ENCODE data around the gene SERPINB6. TPM values are rescaled to one million over a fixed set of nuclear protein-coding genes. Genes with fewer than 3 reads are reported as not detected.
"Not testable (repeated sequence)": the region's sequence is repeated elsewhere in the genome, so short reads cannot be mapped to it uniquely, and the experiment has no call there.

The SERPINB6 gene
- total RNA-seq, 1 experiment from 2014 or later: 60.9 TPM

- H3K4me1 Mint-ChIP-seq (ENCODE audit: low read depth, unreplicated experiment): peaks cover 11% of the 10 kb centered on the region
- BruUV-seq (replicated peaks): no TSS peak
- DNase-seq: no peak
- H3K36me3 Mint-ChIP-seq (ENCODE audit: insufficient read depth, unreplicated experiment): no peaks in the 10 kb centered on the region
- CTCF ChIA-PET: interaction anchor here (1.0 to 2.5 kb wide), 3 partner anchors 85 to 140 kb away, joined by 3 to 27 read pairs (median 9); no protein-coding TSS in a partner anchor
- H3K27me3 Mint-ChIP-seq (ENCODE audit: unreplicated experiment): no peaks in the 10 kb centered on the region
- H3K9me3 Mint-ChIP-seq (ENCODE audit: low read depth, unreplicated experiment): no peaks in the 10 kb centered on the region
- no peak overlapping the region for H3K4me3 Mint-ChIP-seq (ENCODE audit: low read depth, unreplicated experiment)
- no peak overlapping the region for H3K27ac Mint-ChIP-seq (ENCODE audit: unreplicated experiment)
- TF ChIP-seq CTCF (IDR thresholded peaks at IDR 0.05; ENCODE audit: unreplicated experiment): no peak
- intact Hi-C loops (cut with micrococcal nuclease; ENCODE audit: unreplicated experiment): loop anchor here (5.0 kb wide), 1 partner anchor 139 kb away; no protein-coding TSS in a partner anchor
Observed at GRCh38 chr6:2931055-2931454, 40.3 kb downstream of the SERPINB6 start.

GRCh38 chr6:2927931-2928330 lies 43.4 kb downstream of the SERPINB6 start:
- peaks cover 18% of the 10 kb centered on the region for H3K4me1 Mint-ChIP-seq (ENCODE audit: low read depth, unreplicated experiment)
- intact Hi-C loops (cut with micrococcal nuclease; ENCODE audit: unreplicated experiment); BruUV-seq (replicated peaks); DNase-seq; H3K36me3 Mint-ChIP-seq (ENCODE audit: insufficient read depth, unreplicated experiment); H3K4me3 Mint-ChIP-seq (ENCODE audit: low read depth, unreplicated experiment); H3K27ac Mint-ChIP-seq (ENCODE audit: unreplicated experiment); H3K9me3 Mint-ChIP-seq (ENCODE audit: low read depth, unreplicated experiment); H3K27me3 Mint-ChIP-seq (ENCODE audit: unreplicated experiment); CTCF ChIA-PET: not testable (repeated sequence)

GRCh38 chr6:2925842-2926747 lies 45.3 kb downstream of the SERPINB6 start:
- DNase-seq; H3K36me3 Mint-ChIP-seq (ENCODE audit: insufficient read depth, unreplicated experiment); H3K4me3 Mint-ChIP-seq (ENCODE audit: low read depth, unreplicated experiment); H3K9me3 Mint-ChIP-seq (ENCODE audit: low read depth, unreplicated experiment); intact Hi-C loops (cut with micrococcal nuclease; ENCODE audit: unreplicated experiment); CTCF ChIA-PET; H3K27me3 Mint-ChIP-seq (ENCODE audit: unreplicated experiment); H3K27ac Mint-ChIP-seq (ENCODE audit: unreplicated experiment); BruUV-seq (replicated peaks): not testable (repeated sequence)
- peaks cover 19% of the 10 kb centered on the region for H3K4me1 Mint-ChIP-seq (ENCODE audit: low read depth, unreplicated experiment)

GRCh38 chr6:2921520-2922115 lies 49.7 kb downstream of the SERPINB6 start:
- intact Hi-C loops (cut with micrococcal nuclease; ENCODE audit: unreplicated experiment): no loop called here
- no peaks in the 10 kb centered on the region for H3K36me3 Mint-ChIP-seq (ENCODE audit: insufficient read depth, unreplicated experiment)
- DNase-seq: no peak
- CTCF ChIA-PET: interaction anchor here (0.6 to 0.7 kb wide), 2 partner anchors 74 to 130 kb away, joined by 4 to 8 read pairs; no protein-coding TSS in a partner anchor
- no peak for TF ChIP-seq CTCF (IDR thresholded peaks at IDR 0.05; ENCODE audit: unreplicated experiment)
- no peak overlapping the region for H3K27ac Mint-ChIP-seq (ENCODE audit: unreplicated experiment)
- H3K27me3 Mint-ChIP-seq (ENCODE audit: unreplicated experiment): no peaks in the 10 kb centered on the region
- H3K4me3 Mint-ChIP-seq (ENCODE audit: low read depth, unreplicated experiment): no peak overlapping the region
- BruUV-seq (replicated peaks): no TSS peak
- H3K9me3 Mint-ChIP-seq (ENCODE audit: low read depth, unreplicated experiment): peaks cover 3% of the 10 kb centered on the region
- peaks cover 27% of the 10 kb centered on the region for H3K4me1 Mint-ChIP-seq (ENCODE audit: low read depth, unreplicated experiment)

GRCh38 chr6:2920671-2921112 lies 50.7 kb downstream of the SERPINB6 start:
- no peaks in the 10 kb centered on the region for H3K36me3 Mint-ChIP-seq (ENCODE audit: insufficient read depth, unreplicated experiment)
- BruUV-seq (replicated peaks): no TSS peak
- no peak overlapping the region for H3K4me3 Mint-ChIP-seq (ENCODE audit: low read depth, unreplicated experiment)
- peaks cover 3% of the 10 kb centered on the region for H3K9me3 Mint-ChIP-seq (ENCODE audit: low read depth, unreplicated experiment)
- intact Hi-C loops (cut with micrococcal nuclease; ENCODE audit: unreplicated experiment): no loop called here
- H3K4me1 Mint-ChIP-seq (ENCODE audit: low read depth, unreplicated experiment): peaks cover 21% of the 10 kb centered on the region
- H3K27me3 Mint-ChIP-seq (ENCODE audit: unreplicated experiment): no peaks in the 10 kb centered on the region
- no peak for TF ChIP-seq CTCF (IDR thresholded peaks at IDR 0.05; ENCODE audit: unreplicated experiment)
- H3K27ac Mint-ChIP-seq (ENCODE audit: unreplicated experiment): no peak overlapping the region
- DNase-seq: no peak
- CTCF ChIA-PET: interaction anchor here (0.7 kb wide), 1 partner anchor 74 kb away, joined by 8 read pairs; no protein-coding TSS in a partner anchor
